ENCODE results near the gene NEUROG1. TPM values are rescaled to one million over a fixed set of nuclear protein-coding genes. Genes with fewer than 3 reads are reported as not detected.

NEUROG1 gene, protein sequence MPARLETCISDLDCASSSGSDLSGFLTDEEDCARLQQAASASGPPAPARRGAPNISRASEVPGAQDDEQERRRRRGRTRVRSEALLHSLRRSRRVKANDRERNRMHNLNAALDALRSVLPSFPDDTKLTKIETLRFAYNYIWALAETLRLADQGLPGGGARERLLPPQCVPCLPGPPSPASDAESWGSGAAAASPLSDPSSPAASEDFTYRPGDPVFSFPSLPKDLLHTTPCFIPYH
- not detected in 2 replicates for total RNA-seq

DNA sequence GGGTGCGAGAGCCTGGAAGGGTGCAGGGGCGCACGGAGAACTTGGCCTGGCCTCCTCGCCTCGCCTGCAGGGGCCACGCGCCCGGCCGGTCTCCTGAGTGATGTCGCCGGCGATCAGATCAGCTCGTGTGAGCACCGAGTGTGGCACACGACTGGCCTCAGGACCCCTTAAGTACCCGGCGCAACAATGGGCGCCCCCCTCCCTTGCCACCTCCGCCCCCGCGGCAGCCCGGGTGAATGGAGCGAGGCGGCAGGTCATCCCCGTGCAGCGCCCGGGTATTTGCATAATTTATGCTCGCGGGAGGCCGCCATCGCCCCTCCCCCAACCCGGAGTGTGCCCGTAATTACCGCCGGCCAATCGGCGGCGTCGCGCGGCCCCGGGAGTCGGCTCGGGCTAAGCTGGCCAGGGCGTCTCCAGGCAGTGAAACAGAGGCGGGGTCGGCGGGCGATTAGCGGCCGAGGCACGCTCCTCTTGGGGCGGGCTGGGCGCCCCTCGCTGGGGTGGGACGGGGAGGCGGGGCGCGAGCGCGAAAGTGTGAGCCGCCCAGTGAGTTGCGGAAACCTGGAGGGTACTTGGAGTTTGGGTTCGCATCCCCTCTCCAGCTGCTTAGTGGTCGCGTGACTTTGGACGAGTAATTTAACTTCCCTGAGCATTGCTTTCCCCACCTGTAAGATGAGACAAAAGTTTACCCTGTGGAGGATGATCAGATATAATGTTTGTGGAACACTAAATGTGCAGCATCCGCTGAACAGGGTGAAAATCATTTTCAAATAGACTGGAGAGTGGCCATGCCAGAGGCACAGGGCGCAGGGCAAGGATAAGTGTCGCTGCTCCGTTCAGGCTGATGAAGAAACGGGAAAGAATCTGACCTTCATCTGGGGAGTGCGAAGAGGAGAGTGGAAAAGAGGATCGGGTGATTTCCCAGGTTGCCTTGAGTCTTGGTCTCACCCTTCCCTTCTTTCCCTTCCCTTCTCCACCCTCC, at the start of gene NEUROG1:
NEUROG1 (minus strand) TSS at position 145 of the 982 bp plus-strand sequence. CDS start 274 bp downstream, outside the sequence.

DNA sequence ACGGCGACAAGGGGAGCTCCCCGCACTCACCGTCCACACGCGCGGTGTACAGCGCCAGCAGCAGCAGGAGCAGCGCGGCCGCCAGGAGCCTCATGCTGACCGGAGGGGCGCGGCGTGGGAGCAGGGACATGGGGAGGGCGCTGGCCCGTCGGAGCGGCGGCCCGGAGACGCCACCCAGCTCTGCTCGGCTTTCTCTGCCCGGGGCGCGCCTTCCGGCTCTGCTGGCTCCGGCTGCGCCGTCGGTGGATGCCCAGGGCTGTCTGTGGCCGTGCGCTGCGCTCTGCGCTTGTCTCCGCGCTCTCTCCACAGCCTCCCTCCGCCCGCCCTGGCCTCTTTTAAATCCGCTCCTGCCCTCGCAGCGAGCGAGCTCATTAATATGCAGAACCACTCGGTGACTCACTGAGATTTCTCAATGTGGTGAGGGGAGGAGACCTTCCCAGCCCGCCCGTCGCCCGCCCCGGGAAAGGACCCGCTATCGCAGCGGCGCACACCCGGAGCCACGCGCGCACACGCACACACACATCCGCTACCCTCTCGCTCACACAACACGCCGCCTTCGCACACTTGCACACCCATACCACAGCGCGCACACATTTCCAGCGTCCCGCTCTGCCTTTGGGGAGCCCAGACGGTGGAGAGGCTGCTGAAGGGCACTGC, 43.0 kb upstream of the NEUROG1 start, which contains the start of gene CXCL14:
CXCL14 (minus strand) TSS at position 307 of the 657 bp plus-strand sequence; CDS start at position 94, 213 bp downstream.

Other genes with a start within 250 kb of the NEUROG1 start
- 96.3 and 127 TPM in 2 replicates for gene MACROH2A1, start 136.7 kb downstream of the NEUROG1 start, total RNA-seq
- not detected in 2 replicates for gene DCANP1, start 88.6 kb downstream of the NEUROG1 start, total RNA-seq
- not detected in 2 replicates for gene TIFAB, start 83.6 kb downstream of the NEUROG1 start, total RNA-seq
- gene CXCL14, start 43.0 kb upstream of the NEUROG1 start, total RNA-seq = 0.58 TPM in 1 of 2 replicates, not detected in the other